Ishikawa (cell line): ENCODE results near the gene TSPAN6.

Source experiments
- CEBPB ChIP-seq: IDR thresholded peaks from 2 replicates; pipeline ENCODE4 v1.6.1; 2012
- CREB1 ChIP-seq: IDR thresholded peaks from 2 replicates; pipeline ENCODE4 v1.6.1; 2012; ENCODE audit warnings: low read depth
- EGR1 ChIP-seq: IDR thresholded peaks from 2 replicates; pipeline ENCODE4 v1.6.1; 2012
- EP300 ChIP-seq: IDR thresholded peaks from 2 replicates; pipeline ENCODE4 v1.6.1; 2012; ENCODE audit warnings: borderline replicate concordance
- FOXM1 ChIP-seq: IDR thresholded peaks from 2 replicates; pipeline ENCODE4 v1.6.1; 2012; ENCODE audit warnings: low read depth, borderline replicate concordance
- NFIC ChIP-seq: IDR thresholded peaks from 2 replicates; pipeline ENCODE4 v1.6.1; 2012
- RAD21 ChIP-seq: IDR thresholded peaks from 2 replicates; pipeline ENCODE4 v1.6.1; 2012; ENCODE audit warnings: low read depth
- TAF1 ChIP-seq: IDR thresholded peaks from 2 replicates; pipeline ENCODE4 v1.6.1; 2012; ENCODE audit warnings: low read depth, mild to moderate bottlenecking
- TCF12 ChIP-seq: IDR thresholded peaks from 2 replicates; pipeline ENCODE4 v1.6.1; 2012; ENCODE audit warnings: low read depth
- TEAD4 ChIP-seq: IDR thresholded peaks from 2 replicates; pipeline ENCODE4 v1.6.1; 2012
- YY1 ChIP-seq: IDR thresholded peaks from 2 replicates; pipeline ENCODE4 v1.6.1; 2012; ENCODE audit warnings: low read depth
- ZBTB7A ChIP-seq: IDR thresholded peaks from 2 replicates; pipeline ENCODE4 v1.6.1; 2012; ENCODE audit warnings: low read depth
- TF ChIP-seq, protein P1 (sequence below): IDR thresholded peaks from 2 replicates; pipeline ENCODE4 v1.6.1; 2012; ENCODE audit warnings: low read depth, mild to moderate bottlenecking
- TF ChIP-seq, protein P2 (sequence below): IDR thresholded peaks from 2 replicates; pipeline ENCODE4 v1.6.1; 2012
- TF ChIP-seq, protein P3 (sequence below): IDR thresholded peaks from 2 replicates; pipeline ENCODE4 v1.6.1; 2012

Gene TSPAN6

GRCh38 chrX:100642290-100642689 lies 5.7 kb upstream of the TSPAN6 start:
- TF ChIP-seq TEAD4 (no peak), FOXM1 (no peak), EGR1 (no peak), CEBPB (no peak), TCF12 (no peak)
- TF ChIP-seq, protein P1, sequence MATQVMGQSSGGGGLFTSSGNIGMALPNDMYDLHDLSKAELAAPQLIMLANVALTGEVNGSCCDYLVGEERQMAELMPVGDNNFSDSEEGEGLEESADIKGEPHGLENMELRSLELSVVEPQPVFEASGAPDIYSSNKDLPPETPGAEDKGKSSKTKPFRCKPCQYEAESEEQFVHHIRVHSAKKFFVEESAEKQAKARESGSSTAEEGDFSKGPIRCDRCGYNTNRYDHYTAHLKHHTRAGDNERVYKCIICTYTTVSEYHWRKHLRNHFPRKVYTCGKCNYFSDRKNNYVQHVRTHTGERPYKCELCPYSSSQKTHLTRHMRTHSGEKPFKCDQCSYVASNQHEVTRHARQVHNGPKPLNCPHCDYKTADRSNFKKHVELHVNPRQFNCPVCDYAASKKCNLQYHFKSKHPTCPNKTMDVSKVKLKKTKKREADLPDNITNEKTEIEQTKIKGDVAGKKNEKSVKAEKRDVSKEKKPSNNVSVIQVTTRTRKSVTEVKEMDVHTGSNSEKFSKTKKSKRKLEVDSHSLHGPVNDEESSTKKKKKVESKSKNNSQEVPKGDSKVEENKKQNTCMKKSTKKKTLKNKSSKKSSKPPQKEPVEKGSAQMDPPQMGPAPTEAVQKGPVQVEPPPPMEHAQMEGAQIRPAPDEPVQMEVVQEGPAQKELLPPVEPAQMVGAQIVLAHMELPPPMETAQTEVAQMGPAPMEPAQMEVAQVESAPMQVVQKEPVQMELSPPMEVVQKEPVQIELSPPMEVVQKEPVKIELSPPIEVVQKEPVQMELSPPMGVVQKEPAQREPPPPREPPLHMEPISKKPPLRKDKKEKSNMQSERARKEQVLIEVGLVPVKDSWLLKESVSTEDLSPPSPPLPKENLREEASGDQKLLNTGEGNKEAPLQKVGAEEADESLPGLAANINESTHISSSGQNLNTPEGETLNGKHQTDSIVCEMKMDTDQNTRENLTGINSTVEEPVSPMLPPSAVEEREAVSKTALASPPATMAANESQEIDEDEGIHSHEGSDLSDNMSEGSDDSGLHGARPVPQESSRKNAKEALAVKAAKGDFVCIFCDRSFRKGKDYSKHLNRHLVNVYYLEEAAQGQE, result no peak

DNA sequence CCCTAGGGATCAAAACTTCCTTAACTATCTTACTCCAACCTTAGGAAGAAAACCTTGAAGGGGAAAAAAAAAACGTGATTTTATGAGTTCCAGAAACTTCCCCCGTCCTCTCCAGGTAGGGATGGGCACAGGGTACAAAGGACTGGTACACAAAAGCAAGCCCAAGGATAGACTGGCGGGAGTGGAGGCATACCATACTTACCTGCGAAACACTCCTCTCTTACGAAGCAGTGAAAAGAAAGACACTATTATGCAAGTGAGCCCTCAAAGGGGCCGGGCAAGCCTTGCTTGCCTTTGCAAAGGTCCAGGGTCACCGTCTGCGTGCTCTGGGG lies 651 bp downstream of the TSPAN6 start:
- TF ChIP-seq, protein P2, sequence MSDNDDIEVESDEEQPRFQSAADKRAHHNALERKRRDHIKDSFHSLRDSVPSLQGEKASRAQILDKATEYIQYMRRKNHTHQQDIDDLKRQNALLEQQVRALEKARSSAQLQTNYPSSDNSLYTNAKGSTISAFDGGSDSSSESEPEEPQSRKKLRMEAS, result no peak
- TF ChIP-seq CEBPB (no peak), YY1 (no peak), FOXM1 (no peak), ZBTB7A (no peak), CREB1 (no peak), RAD21 (no peak), NFIC (no peak), TCF12 (no peak), TEAD4 (no peak)
- TF ChIP-seq, protein P3, sequence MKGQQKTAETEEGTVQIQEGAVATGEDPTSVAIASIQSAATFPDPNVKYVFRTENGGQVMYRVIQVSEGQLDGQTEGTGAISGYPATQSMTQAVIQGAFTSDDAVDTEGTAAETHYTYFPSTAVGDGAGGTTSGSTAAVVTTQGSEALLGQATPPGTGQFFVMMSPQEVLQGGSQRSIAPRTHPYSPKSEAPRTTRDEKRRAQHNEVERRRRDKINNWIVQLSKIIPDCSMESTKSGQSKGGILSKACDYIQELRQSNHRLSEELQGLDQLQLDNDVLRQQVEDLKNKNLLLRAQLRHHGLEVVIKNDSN, result no peak
- TF ChIP-seq, protein P1, result no peak

GRCh38 chrX:100635040-100635439 lies 1.6 kb downstream of the TSPAN6 start:
- TF ChIP-seq CEBPB, result no peak
- no peak for TF ChIP-seq TAF1
- TF ChIP-seq NFIC, result no peak
- no peak for TF ChIP-seq ZBTB7A

DNA sequence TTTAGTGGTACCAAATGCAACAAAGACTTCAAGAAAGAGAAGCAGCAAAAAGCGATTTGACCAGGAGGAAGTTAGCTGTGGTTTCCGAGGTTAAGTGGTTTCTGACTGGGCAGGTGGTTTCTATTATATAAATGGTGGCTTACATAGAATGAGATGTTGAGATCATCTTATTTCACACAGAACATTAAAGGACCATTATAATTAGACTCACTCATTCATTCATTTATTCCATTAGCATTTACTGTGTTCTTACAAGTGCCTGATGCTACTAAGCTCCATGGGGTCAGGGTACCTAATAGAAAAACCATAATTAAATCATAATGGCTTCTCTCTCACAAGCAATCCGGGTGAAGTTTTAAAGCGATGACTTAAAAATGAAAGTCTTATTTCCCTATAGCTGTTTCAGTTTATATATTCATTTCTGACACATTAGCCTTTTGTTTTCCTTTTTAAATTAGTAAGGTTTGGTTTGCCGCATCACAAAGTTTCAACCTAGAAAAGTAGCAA lies 10.6 kb downstream of the TSPAN6 start:
- TF ChIP-seq EGR1, result no peak
- no peak for TF ChIP-seq TCF12
- TF ChIP-seq, protein P1, result no peak
- TF ChIP-seq YY1, result no peak

DNA sequence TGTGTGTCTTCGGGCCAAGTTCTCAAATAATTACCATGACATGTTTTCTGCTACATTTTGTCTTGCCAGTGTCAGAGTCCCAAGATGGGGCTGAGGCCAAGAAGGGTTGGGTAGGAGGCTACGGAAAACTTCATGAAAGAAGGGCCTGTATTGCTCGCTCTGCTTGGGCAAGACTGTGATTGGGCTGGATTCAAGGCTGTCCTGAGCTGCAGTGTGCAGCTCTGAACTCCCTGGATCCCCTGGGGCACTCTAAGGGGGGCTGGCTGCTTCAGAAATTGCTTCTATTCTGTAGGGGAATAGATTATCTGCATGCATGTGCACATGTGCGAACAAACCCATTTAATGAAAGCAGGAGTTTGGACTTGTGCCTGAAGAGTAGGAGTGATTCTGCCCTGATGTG lies 13.6 kb downstream of the TSPAN6 start:
- no peak for TF ChIP-seq EP300
- no peak for TF ChIP-seq TEAD4
- no peak for TF ChIP-seq EGR1
- no peak for TF ChIP-seq NFIC
- no peak for TF ChIP-seq TAF1
- no peak for TF ChIP-seq TCF12

DNA sequence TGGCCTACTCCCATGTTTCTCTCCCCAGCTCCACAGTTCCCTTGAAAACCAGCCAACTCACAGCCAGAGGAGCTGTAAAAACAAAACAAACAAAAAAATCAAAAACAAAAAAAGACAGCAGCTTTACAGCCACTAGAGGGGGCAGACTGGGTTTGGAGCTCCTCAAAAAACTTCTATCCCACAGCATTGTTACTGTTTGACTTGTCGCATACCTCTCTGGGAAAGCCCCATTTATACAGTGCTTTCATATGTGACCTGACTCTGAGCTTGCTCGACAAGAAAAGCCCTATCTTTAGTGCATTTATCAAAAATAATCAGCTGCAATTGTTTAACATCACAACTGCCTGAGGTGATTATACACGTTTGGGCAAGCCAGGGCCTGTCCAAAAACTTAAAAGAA lies 21.6 kb downstream of the TSPAN6 start:
- TF ChIP-seq, protein P1, result no peak
- no peak for TF ChIP-seq FOXM1
